ENCODE data around the gene ZNF19. TPM values are rescaled to one million over a fixed set of nuclear protein-coding genes. Genes with fewer than 3 reads are reported as not detected.

The ZNF19 gene
- total RNA-seq, 4 donors from 2014 or later: 1.1 to 5.0 (median 1.7) TPM

DNA sequence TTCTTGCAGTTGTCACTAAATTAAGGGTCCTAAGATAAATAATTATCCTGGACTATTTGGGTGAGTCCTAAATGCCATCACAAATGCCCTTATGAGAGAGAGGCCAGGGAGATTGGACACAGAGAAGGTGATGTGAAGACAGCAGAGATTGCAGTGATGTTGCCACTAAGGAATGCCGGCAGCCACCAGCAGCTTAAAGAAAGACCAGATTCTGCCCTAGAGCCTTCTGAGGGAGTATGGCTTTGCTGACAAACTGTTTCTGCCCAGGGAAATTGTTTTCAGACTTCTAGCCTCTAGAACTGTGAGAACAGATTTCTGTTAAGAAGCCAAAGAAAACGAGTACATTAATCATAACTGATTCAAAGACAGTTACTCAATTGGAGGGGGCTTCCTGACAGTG, 17.1 kb downstream of the ZNF19 start:
- intact Hi-C loops (cut with DNase I): no loop called here
- no peak for DNase-seq
- Histone ChIP-seq H3K36me3 (peaks cover 0 to 48% (median 0%) of the 10 kb centered on the region in 3 donors), H3K4me3 (no peak overlapping the region), H3K27ac (no peak overlapping the region), H3K27me3 (no peaks in the 10 kb centered on the region), H3K4me1 (no peaks in the 10 kb centered on the region), H3K9me3 (no peaks in the 10 kb centered on the region)
- 77 to 83% methylated on average over 2 of the region's 2 CpGs for WGBS, 2 donors
- TF ChIP-seq, protein P1, sequence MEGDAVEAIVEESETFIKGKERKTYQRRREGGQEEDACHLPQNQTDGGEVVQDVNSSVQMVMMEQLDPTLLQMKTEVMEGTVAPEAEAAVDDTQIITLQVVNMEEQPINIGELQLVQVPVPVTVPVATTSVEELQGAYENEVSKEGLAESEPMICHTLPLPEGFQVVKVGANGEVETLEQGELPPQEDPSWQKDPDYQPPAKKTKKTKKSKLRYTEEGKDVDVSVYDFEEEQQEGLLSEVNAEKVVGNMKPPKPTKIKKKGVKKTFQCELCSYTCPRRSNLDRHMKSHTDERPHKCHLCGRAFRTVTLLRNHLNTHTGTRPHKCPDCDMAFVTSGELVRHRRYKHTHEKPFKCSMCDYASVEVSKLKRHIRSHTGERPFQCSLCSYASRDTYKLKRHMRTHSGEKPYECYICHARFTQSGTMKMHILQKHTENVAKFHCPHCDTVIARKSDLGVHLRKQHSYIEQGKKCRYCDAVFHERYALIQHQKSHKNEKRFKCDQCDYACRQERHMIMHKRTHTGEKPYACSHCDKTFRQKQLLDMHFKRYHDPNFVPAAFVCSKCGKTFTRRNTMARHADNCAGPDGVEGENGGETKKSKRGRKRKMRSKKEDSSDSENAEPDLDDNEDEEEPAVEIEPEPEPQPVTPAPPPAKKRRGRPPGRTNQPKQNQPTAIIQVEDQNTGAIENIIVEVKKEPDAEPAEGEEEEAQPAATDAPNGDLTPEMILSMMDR (IDR thresholded peaks at IDR 0.05): no peak
- TF ChIP-seq POLR2A (IDR thresholded peaks at IDR 0.05): no peak

DNA sequence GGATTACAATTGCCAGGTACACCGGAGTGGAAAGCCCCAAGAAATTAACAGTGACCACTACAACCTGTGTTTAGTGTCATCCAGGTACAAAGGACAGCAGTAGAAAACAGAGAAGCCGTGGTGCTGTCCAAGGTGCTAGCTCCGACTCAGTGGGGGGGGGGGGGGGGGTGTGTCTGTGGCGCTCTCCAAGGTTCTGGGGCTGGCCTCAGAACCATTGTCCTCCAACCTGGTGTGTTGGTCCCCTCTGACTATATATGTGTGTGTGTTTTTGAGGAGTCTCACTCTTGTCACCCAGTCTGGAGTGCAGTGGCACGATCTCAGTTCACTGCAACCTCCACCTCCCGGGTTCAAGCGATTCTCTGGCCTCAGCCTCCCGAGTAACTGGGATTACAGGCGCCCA, 21.3 kb downstream of the ZNF19 start:
- Histone ChIP-seq H3K9me3 (no peaks in the 10 kb centered on the region), H3K4me3 (no peak overlapping the region), H3K27ac (no peak overlapping the region), H3K36me3 (peaks cover 0 to 9% (median 0%) of the 10 kb centered on the region in 3 donors), H3K27me3 (no peaks in the 10 kb centered on the region), H3K4me1 (peaks cover 0 to 4% (median 0%) of the 10 kb centered on the region in 3 donors)
- no peak for DNase-seq
- WGBS, 2 donors: 15 to 37% methylated on average over 2 to 8 of the region's 9 CpGs
- no peak for TF ChIP-seq POLR2A (IDR thresholded peaks at IDR 0.05)
- TF ChIP-seq, protein P1 (IDR thresholded peaks at IDR 0.05): no peak
- intact Hi-C loops (cut with DNase I): no loop called here

DNA sequence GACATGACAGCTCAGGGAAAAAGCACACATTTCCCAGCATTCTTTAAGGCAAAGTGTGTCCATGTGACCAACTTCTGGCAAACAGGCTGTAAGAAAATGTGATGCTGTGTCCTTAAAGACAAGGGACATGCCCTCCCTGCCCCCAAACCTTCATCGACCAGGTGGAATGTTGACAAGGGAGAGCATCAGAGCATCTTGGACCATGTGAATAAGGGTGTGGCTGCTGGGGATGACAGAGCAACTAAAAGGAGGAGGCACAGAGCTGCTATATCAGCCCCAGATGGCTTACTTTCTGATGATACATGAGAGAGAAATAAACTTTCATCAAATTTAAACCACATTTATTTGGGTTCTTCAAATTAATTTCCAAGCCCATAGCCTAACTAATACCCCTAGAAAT, 24.9 kb downstream of the ZNF19 start:
- Histone ChIP-seq H3K27me3 (no peaks in the 10 kb centered on the region), H3K36me3 (no peaks in the 10 kb centered on the region)
- WGBS, 2 donors: 62 to 65% methylated on average over 1 of the region's 1 CpG

DNA sequence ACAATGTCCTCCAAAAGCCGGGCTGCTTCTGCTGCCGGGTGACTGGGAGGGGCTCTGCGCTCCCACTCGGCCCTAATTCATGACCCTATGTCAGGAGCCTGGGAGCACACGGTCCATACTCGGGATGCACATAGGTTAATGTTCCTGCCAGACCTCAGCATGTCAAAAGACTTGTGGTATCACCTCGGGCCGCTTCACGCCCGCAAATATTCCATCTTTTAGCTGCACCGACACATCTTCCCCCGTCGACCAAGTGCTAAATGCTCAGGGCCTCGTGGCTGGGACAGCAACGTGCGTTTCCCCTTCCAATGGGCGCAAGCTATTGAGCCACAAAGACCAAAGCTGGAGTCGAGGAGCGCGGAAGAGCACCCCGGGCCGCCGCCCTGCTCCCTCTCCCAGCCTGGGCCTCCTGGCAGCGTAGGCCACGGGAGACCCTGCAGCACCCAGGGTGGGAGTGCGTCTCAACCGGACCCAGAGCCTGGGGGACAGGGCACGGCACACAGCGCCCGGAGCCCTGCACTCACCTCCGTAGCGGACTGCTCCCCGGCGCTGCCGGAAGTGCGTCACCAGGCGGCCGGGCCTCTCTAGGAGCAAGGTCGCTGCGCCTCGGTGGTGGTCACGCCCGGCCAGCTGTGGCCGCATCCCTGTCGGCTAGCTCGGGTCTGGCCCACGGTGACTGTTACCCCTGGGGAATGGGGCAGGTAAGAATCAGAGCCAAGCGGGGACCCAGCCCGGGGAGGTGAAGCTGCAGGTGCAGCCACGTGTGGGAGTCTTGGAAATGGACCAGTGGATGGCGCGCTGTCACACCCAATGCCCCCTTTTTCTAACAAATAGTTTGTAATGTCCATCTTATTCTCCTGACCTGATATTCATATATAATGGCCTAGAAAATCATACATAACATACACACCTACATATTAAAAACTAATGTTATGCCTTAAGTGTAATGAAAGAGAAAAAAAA, 27.2 kb downstream of the ZNF19 start, which contains the start of gene ZNF23:
TSS of gene ZNF23 (minus strand) at position 562 of the 963 bp plus-strand sequence. CDS start 5,451 bp downstream, outside the sequence.
- peak; percentile 18 for DNase-seq
- Histone ChIP-seq H3K27me3 (no peaks in the 10 kb centered on the region), H3K27ac (peak within 1 kb of the TSS; percentile 86 to 93 (median 92)), H3K36me3 (peaks cover 0 to 5% (median 0%) of the 10 kb centered on the region in 3 donors), H3K4me3 (peak within 1 kb of the TSS; percentile 86 to 94 (median 92)), H3K9me3 (no peaks in the 10 kb centered on the region), H3K4me1 (peaks cover 0 to 32% (median 7%) of the 10 kb centered on the region in 3 donors)
- intact Hi-C loops (cut with DNase I): no loop called here
- WGBS, 2 donors: 0 to 1% methylated on average over 9 to 23 of the region's 52 CpGs
- peak in 3 of 4 donors; percentile 49 to 81 (median 80) for TF ChIP-seq POLR2A (IDR thresholded peaks at IDR 0.05)
- TF ChIP-seq, protein P1 (IDR thresholded peaks at IDR 0.05): peak in 2 of 6 experiments; percentile 9 to 44

More for the DNA sequence above, 24.9 kb downstream of the ZNF19 start:
- intact Hi-C loops (cut with DNase I): no loop called here
- DNase-seq: no peak
- H3K9me3 ChIP-seq: no peaks in the 10 kb centered on the region
- H3K4me1 ChIP-seq: peaks cover 0 to 32% (median 7%) of the 10 kb centered on the region in 3 donors
- no peak overlapping the region for H3K4me3 ChIP-seq
- no peak overlapping the region for H3K27ac ChIP-seq
- no peak for TF ChIP-seq POLR2A (IDR thresholded peaks at IDR 0.05)
- TF ChIP-seq, protein P1 (IDR thresholded peaks at IDR 0.05): no peak

DNA sequence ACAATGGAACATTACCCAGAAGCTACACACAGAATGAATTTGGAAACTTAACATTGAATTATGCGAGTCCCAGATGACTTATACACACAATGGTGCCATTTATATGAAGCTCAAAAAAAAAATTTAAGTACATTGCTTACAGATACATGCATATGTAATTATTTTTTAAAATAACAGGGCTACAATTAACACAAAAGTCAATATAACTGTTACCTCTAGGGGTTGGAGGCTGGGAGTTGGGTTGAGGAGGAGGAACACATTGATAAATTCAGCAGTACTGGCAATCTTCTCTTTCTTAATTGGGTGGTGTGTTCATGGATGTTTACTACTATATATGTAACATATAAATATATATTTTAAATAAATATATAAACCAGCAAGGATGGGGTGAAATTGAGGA, 28.2 kb downstream of the ZNF19 start:
- intact Hi-C loops (cut with DNase I): no loop called here
- Histone ChIP-seq H3K4me3 (peak overlapping the region in 2 of 4 donors; percentile 89 to 94), H3K27ac (no peak overlapping the region), H3K9me3 (no peaks in the 10 kb centered on the region), H3K36me3 (peaks cover 0 to 15% (median 0%) of the 10 kb centered on the region in 3 donors), H3K4me1 (peaks cover 0 to 32% (median 7%) of the 10 kb centered on the region in 3 donors), H3K27me3 (no peaks in the 10 kb centered on the region)
- no peak for TF ChIP-seq POLR2A (IDR thresholded peaks at IDR 0.05)
- TF ChIP-seq, protein P1 (IDR thresholded peaks at IDR 0.05): no peak
- WGBS, 2 donors: 94% methylated on average over 1 of the region's 1 CpG
- DNase-seq: no peak

All from esophagus squamous epithelium (tissue), 5 donors.